Measurements from ENCODE around the gene PRUNE2.

The PRUNE2 gene

GRCh38 chr9:76562511-76562911 lies 343.4 kb downstream of the PRUNE2 start:
- no peak for DNase-seq

GRCh38 chr9:76561900-76562299 lies 344.0 kb downstream of the PRUNE2 start:
- no peak for DNase-seq
